PC-9 (cell line): ENCODE measurements around the gene PSMD14. TPM values are rescaled to one million over a fixed set of nuclear protein-coding genes. Genes with fewer than 3 reads are reported as not detected.

ENCODE experiments used
- BruUV-seq: library from RNA; stranded (reverse); fragments of 400-500 nt; replicated peaks from 2 replicates; lab custom pipeline; 2021; lab: Mats Ljungman, UMichigan
- CTCF ChIA-PET: fragments of 300-600 bp; sonication (Branson Sonifier 250); formaldehyde crosslinking; loops from one replicate; lab custom pipeline; 2022; ENCODE audit warnings: antibody characterized with exemption; lab: Charles Lee
- POLR2A ChIA-PET: fragments of 300-600 bp; sonication (Branson Sonifier 250); formaldehyde crosslinking; loops from one replicate; lab custom pipeline; 2022; ENCODE audit warnings: antibody characterized with exemption; ENCODE audit not compliant: unreplicated experiment; lab: Charles Lee
- DNase-seq, 2 experiments: peaks; one replicate each; pipeline versions ENCODE4 v3.0.0 to v3.0.0-alpha.2; 2015 to 2022; ENCODE audit warnings: mixed read lengths in 1 of 2
- H2AFZ ChIP-seq: fragments of 200-600 bp; sonication (generic); 2 replicates; pipeline ENCODE4 v1.8.1; 2017; ENCODE audit warnings: antibody characterized with exemption
- H3F3A ChIP-seq: fragments of 200-600 bp; sonication (generic); 2 replicates; pipeline ENCODE4 v1.8.1; 2017; ENCODE audit warnings: antibody characterized with exemption, mild to moderate bottlenecking, low read depth; ENCODE audit not compliant: insufficient read depth
- H3K27ac ChIP-seq: fragments of 200-600 bp; sonication (generic); 2 replicates; pipeline ENCODE4 v1.6.1; 2016; ENCODE audit warnings: mixed run types
- H3K27me3 ChIP-seq: fragments of 200-600 bp; sonication (generic); 2 replicates; pipeline ENCODE4 v1.6.1; 2016; ENCODE audit warnings: low read depth, mixed run types; ENCODE audit not compliant: insufficient read depth
- H3K36me3 ChIP-seq: fragments of 200-600 bp; sonication (generic); 2 replicates; pipeline ENCODE4 v1.6.1; 2016; ENCODE audit warnings: low read depth, mixed run types
- H3K4me1 ChIP-seq: fragments of 200-600 bp; sonication (generic); replicated peaks from 2 replicates; pipeline ENCODE4 v1.6.1; 2016; ENCODE audit warnings: mixed run types; ENCODE audit not compliant: insufficient read depth
- H3K4me2 ChIP-seq: fragments of 200-600 bp; sonication (generic); 2 replicates; pipeline ENCODE4 v1.6.1; 2017; ENCODE audit warnings: mixed run types
- H3K4me3 ChIP-seq: fragments of 200-600 bp; sonication (generic); 2 replicates; pipeline ENCODE4 v1.6.1; 2016; ENCODE audit warnings: mixed run types
- H3K79me2 ChIP-seq: fragments of 200-600 bp; sonication (generic); 2 replicates; pipeline ENCODE4 v1.6.1; 2017; ENCODE audit warnings: low read depth, mixed run types
- H3K9me2 ChIP-seq: fragments of 200-600 bp; sonication (generic); 2 replicates; pipeline ENCODE4 v1.8.1; 2017; ENCODE audit warnings: mild to moderate bottlenecking; ENCODE audit not compliant: insufficient read depth
- H3K9me3 ChIP-seq: fragments of 200-600 bp; sonication (generic); 2 replicates; pipeline ENCODE4 v1.8.1; 2016; ENCODE audit warnings: low read depth; ENCODE audit not compliant: insufficient read depth
- H4K20me1 ChIP-seq: fragments of 200-600 bp; sonication (generic); 2 replicates; pipeline ENCODE4 v1.8.1; 2017; ENCODE audit not compliant: insufficient read depth
- EZH2 ChIP-seq: fragments of 200-600 bp; sonication (generic); IDR thresholded peaks from 2 replicates; pipeline ENCODE4 v1.8.0; 2017; ENCODE audit warnings: antibody characterized with exemption, low read depth
- intact Hi-C: fragments of 100-400 bp; cut with micrococcal nuclease; formaldehyde crosslinking; loops from one replicate; pipeline ENCODE4 v1.10.0; 2022; ENCODE audit not compliant: unreplicated experiment
- total RNA-seq: library from RNA; stranded (reverse); gene quantifications from 2 replicates; pipeline ENCODE4 v1.2.3, GENCODE V29; 2021
- TF ChIP-seq, protein P1 (sequence below): fragments of 200-600 bp; sonication (generic); conservative IDR thresholded peaks from 2 replicates; pipeline ENCODE4 v1.6.1; 2017; ENCODE audit warnings: mixed run types, antibody characterized with exemption, mild to moderate bottlenecking, moderate library complexity

The PSMD14 gene
- total RNA-seq, 1 experiment from 2014 or later, result 58.8 TPM

DNA sequence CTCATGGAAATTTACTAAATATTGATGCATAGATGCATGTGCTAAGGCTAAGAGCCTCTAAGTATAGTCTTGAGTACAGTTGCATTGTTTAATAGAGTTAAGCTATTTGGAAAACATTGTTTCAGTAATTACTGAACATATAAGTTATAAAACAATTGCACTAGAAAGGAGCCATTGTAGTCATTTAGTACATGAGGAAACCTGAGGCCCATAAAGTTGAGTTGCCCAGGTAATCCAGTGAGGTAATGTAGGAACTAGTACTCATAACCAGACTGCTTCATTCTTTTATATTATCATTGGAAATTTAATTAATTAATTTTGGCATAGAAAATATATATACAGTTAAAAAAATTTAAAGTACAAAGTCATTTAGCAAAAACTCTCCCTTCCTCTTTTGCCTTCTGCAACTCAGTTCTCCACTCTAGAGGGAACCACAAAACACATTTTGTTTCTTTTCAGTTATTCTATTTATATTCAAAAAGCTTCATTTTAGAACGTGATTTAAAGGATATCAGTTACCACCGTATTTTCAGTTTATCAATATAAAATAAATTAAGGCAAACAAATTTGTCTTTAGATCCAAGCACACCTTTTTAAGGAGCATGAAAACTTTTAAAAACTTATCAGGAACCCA, 80.0 kb downstream of the PSMD14 start:
- Histone ChIP-seq H3K36me3 (no peaks in the 10 kb centered on the region; the same call in 1 of the 2 replicates), H3K27me3 (no peaks in the 10 kb centered on the region), H3K79me2 (no peaks in the 10 kb centered on the region), H3K4me3 (no peak overlapping the region), H3K4me2 (no peak overlapping the region), H4K20me1 (no peaks in the 10 kb centered on the region; the same call in 1 of the 2 replicates), H3K9me2 (no peaks in the 10 kb centered on the region), H3K27ac (no peak overlapping the region), H3K9me3 (no peaks in the 10 kb centered on the region), H2AFZ (no peak overlapping the region), H3F3A (no peaks in the 10 kb centered on the region), H3K4me1 (no peaks in the 10 kb centered on the region)
- POLR2A ChIA-PET, result no interaction called here
- TF ChIP-seq EZH2, result no peak
- TF ChIP-seq, protein P1, sequence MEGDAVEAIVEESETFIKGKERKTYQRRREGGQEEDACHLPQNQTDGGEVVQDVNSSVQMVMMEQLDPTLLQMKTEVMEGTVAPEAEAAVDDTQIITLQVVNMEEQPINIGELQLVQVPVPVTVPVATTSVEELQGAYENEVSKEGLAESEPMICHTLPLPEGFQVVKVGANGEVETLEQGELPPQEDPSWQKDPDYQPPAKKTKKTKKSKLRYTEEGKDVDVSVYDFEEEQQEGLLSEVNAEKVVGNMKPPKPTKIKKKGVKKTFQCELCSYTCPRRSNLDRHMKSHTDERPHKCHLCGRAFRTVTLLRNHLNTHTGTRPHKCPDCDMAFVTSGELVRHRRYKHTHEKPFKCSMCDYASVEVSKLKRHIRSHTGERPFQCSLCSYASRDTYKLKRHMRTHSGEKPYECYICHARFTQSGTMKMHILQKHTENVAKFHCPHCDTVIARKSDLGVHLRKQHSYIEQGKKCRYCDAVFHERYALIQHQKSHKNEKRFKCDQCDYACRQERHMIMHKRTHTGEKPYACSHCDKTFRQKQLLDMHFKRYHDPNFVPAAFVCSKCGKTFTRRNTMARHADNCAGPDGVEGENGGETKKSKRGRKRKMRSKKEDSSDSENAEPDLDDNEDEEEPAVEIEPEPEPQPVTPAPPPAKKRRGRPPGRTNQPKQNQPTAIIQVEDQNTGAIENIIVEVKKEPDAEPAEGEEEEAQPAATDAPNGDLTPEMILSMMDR, result no peak
- CTCF ChIA-PET, result no interaction called here
- BruUV-seq, result no TSS peak
- no peak for DNase-seq
- intact Hi-C loops, result no loop called here

DNA sequence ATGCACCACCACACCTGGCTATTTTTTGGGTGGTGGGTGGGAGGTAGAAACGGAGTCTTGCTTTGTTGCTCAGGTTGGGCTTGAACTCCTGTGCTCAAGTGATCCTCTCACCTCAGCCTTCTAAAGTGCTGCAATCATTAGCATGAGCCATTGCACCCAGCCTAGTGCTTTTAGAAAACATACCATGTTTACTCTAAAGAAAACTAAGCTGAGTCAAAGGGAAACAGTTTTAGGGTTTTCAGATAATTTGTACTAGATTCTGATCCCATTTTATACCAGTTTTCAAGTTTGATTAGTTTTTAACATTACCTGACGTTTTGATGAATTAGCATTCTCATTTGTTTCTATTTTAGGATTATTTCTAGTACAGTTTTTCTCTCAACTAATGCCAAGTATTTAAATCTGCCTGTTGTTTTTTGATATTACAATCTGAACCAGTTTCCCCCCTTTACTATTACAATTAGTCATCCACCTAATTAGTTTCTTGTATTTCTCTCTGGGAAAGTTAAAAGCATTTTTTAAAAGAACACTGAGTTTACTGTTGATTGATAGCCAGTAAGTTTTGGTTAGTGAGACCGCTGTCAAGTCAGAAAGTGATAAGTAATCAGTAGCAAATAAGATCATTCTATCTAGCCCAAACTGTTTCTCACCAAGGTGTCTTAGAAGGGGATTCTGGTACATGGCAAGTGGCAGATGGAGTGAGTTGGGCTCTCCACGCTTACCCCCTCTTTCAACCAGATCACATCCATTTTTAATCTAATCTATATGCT, 83.7 kb downstream of the PSMD14 start:
- no peaks in the 10 kb centered on the region for H3F3A ChIP-seq
- CTCF ChIA-PET, result no interaction called here
- POLR2A ChIA-PET, result no interaction called here
- H4K20me1 ChIP-seq, result no peaks in the 10 kb centered on the region; the same call in 1 of the 2 replicates
- H3K9me3 ChIP-seq, result no peaks in the 10 kb centered on the region
- no peak overlapping the region for H2AFZ ChIP-seq
- no peak overlapping the region for H3K4me3 ChIP-seq
- H3K27me3 ChIP-seq, result no peaks in the 10 kb centered on the region
- H3K4me2 ChIP-seq, result no peak overlapping the region
- DNase-seq, result no peak
- no peaks in the 10 kb centered on the region for H3K79me2 ChIP-seq
- no TSS peak for BruUV-seq
- H3K27ac ChIP-seq, result no peak overlapping the region
- TF ChIP-seq, protein P1, result no peak
- TF ChIP-seq EZH2, result no peak
- no peaks in the 10 kb centered on the region for H3K9me2 ChIP-seq
- intact Hi-C loops, result no loop called here
- H3K4me1 ChIP-seq, result no peaks in the 10 kb centered on the region
- H3K36me3 ChIP-seq, result no peaks in the 10 kb centered on the region; the same call in 1 of the 2 replicates

DNA sequence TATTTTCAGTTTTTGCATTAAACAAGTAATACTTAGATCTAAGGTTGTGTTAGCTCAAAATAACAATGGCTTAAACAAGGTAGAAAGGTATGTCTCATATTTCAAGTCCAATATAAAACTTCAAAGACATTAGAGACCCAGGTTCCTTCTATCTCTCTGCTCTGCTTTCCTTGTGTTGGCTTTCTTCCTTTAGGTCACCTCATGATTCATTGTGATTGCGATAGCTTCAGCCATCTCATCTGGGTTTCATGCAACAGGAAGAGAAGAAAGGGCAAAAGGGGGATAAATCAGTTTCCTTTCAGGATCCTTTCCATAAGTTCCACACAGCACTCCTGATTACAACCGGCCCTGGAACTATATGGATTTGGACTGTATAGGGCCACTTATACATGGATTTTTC, 91.9 kb downstream of the PSMD14 start:
- Histone ChIP-seq H3K4me2 (no peak overlapping the region), H3K27ac (no peak overlapping the region), H3F3A (no peaks in the 10 kb centered on the region), H3K36me3 (no peaks in the 10 kb centered on the region), H3K9me3 (no peaks in the 10 kb centered on the region), H3K9me2 (no peaks in the 10 kb centered on the region), H2AFZ (no peak overlapping the region), H3K79me2 (no peaks in the 10 kb centered on the region), H3K4me3 (no peak overlapping the region), H3K27me3 (no peaks in the 10 kb centered on the region), H4K20me1 (no peaks in the 10 kb centered on the region), H3K4me1 (no peaks in the 10 kb centered on the region)
- no TSS peak for BruUV-seq
- intact Hi-C loops, result no loop called here
- DNase-seq, result no peak
- ChIA-PET CTCF (no interaction called here), POLR2A (no interaction called here)
- TF ChIP-seq, protein P1, result no peak
- no peak for TF ChIP-seq EZH2
